Natural killer cell treated with Interleukin-12 subunit alpha and Interleukin-12 subunit beta and Interleukin-15 and Interleukin-18, amount 100 ng/mL, for 72 hours (primary cell): ENCODE data around the gene FOS. TPM values are rescaled to one million over a fixed set of nuclear protein-coding genes. Genes with fewer than 3 reads are reported as not detected.

Experiments
- ATAC-seq, 2 donors: fragments of 150-1000 bp; cut with Tn5 transposase in 1 of 2; sonication (Bioruptor Pico), chemical (Tn5 transposase) in 1 of 2; 2 replicates each; pipeline ENCODE4 v1.10.0; 2021
- DNase-seq: peaks from one replicate; pipeline ENCODE4 v3.0.0; 2022; ENCODE audit warnings: low spot score
- H3K27ac Mint-ChIP-seq, 2 donors: 1 replicate in 1 of 2; 2 replicates in 1 of 2; pipeline ENCODE4 v1.8.0; 2022; ENCODE audit warnings: mixed read lengths in 2 of 2, mild to moderate bottlenecking in 1 of 2, moderate library complexity in 1 of 2
- H3K27me3 Mint-ChIP-seq, 2 donors: 1 replicate in 1 of 2; 2 replicates in 1 of 2; pipeline ENCODE4 v1.8.0; 2022; ENCODE audit warnings: mixed read lengths in 2 of 2
- H3K36me3 Mint-ChIP-seq: one replicate; pipeline ENCODE4 v1.8.0; 2022; ENCODE audit warnings: mixed read lengths
- H3K4me1 Mint-ChIP-seq, 2 donors: 1 replicate in 1 of 2; 2 replicates in 1 of 2; pipeline ENCODE4 v1.8.0; 2022; ENCODE audit warnings: low read depth in 2 of 2, mixed read lengths in 2 of 2, mild to moderate bottlenecking in 1 of 2
- H3K4me3 Mint-ChIP-seq: one replicate; pipeline ENCODE4 v1.8.0; 2022; ENCODE audit warnings: mixed read lengths
- H3K9me3 Mint-ChIP-seq: 2 replicates; pipeline ENCODE4 v1.8.0; 2022; ENCODE audit warnings: mixed read lengths
- total RNA-seq, 2 donors: library from RNA; stranded (reverse); gene quantifications; one replicate each; pipeline ENCODE4 v1.2.3, GENCODE V29; 2022

Gene FOS
- total RNA-seq, 2 donors from 2014 or later, result 25.3 to 35.2 TPM

GRCh38 chr14:75258803-75259509 lies 19.7 kb upstream of the FOS start:
- peaks cover 0 to 3% of the 10 kb centered on the region in 2 donors for H3K27me3 Mint-ChIP-seq
- no peaks in the 10 kb centered on the region for H3K9me3 Mint-ChIP-seq
- H3K4me1 Mint-ChIP-seq, result peaks cover 19 to 23% of the 10 kb centered on the region in 2 donors
- ATAC-seq (peak; percentile 100), DNase-seq (peak; percentile 99)
- H3K4me3 Mint-ChIP-seq, result peak overlapping the region; percentile 89
- peak overlapping the region; percentile 88 to 97 for H3K27ac Mint-ChIP-seq
- H3K36me3 Mint-ChIP-seq, result no peaks in the 10 kb centered on the region

DNA sequence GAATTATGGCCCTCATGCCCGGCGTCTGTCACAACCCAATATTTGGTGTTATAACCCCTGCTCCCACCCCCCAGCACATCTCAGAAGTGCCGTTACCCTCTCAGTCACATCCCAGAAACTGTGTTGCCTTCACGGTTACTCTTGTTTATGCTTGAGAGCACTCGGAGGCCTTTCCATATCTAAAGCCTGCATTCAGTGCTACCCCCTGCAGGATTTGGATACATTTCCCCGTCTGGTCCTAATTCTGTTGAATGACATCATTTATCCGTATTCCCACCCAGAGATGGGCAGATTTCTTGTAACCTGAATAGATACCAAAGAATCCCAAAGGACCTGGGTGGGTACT lies 19.1 kb upstream of the FOS start:
- Mint-ChIP-seq H3K4me1 (peaks cover 19 to 23% of the 10 kb centered on the region in 2 donors), H3K27me3 (peaks cover 0 to 3% of the 10 kb centered on the region in 2 donors), H3K4me3 (peak overlapping the region; percentile 89), H3K27ac (peak overlapping the region; percentile 88 to 97), H3K9me3 (no peaks in the 10 kb centered on the region), H3K36me3 (no peaks in the 10 kb centered on the region)
- ATAC-seq (no peak), DNase-seq (no peak)

DNA sequence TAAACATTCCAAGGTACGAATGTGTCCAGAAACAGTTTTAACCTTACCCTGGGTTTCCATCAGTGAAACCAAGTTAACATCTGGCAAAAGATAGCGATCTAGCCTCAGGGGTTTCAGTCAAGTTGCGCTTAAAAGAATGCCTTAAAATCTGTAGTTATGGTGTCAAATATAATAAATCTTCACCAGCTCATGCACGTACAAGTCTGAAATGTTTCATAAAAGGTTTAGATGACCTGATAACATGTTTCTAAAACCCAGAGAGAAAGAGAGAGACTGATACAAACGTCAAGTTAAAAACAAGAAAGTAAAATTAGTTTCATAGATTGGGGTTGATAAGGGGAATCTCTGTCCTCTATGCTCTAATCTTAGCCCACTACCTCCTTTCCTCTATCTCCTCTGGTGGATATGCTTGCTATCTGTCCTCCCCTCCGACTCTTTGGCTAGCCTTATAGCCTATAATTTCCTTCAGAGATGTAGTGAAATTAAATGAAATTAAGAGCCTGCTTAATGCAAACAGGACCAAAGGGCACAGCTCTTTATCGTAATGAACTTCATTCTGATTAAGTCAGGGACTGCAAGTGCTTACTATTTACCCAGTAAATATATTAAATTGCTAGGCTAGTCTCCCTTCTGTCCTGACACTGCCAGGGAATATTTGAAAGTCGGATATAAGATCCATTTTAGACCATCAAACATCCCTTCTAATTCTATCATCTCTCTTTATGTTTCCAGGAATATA lies 18.4 kb upstream of the FOS start:
- peak overlapping the region; percentile 89 for H3K4me3 Mint-ChIP-seq
- no peak for ATAC-seq
- H3K27ac Mint-ChIP-seq, result peak overlapping the region; percentile 88 to 97
- no peak for DNase-seq
- H3K36me3 Mint-ChIP-seq, result no peaks in the 10 kb centered on the region
- H3K9me3 Mint-ChIP-seq, result no peaks in the 10 kb centered on the region
- peaks cover 19 to 23% of the 10 kb centered on the region in 2 donors for H3K4me1 Mint-ChIP-seq
- no peaks in the 10 kb centered on the region for H3K27me3 Mint-ChIP-seq

GRCh38 chr14:75261820-75262219 lies 16.8 kb upstream of the FOS start:
- Mint-ChIP-seq H3K9me3 (no peaks in the 10 kb centered on the region), H3K27me3 (peaks cover 0 to 2% of the 10 kb centered on the region in 2 donors)
- no peak for DNase-seq

DNA sequence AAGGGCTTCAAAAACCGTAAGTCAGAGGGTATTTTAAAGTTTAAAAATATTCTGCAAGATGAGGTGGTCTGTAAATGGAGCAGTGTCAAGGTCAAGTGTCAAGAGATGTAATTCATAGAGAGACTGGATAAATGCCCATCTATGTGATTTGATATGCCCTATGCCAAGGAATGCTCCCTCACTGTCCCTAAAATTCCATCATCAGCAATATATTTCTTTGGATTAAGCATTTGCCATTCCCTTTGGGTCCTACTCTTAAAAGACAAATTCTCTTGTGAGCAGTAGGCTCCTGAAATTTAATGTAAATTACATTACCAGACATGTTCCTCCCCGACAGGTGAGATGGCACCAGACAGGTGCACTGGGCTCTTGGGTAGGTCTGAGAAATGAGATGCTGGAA lies 16.0 kb upstream of the FOS start:
- ATAC-seq (no peak), DNase-seq (no peak)
- Mint-ChIP-seq H3K9me3 (no peaks in the 10 kb centered on the region), H3K4me1 (peaks cover 12 to 23% of the 10 kb centered on the region in 2 donors), H3K4me3 (no peak overlapping the region), H3K27me3 (peaks cover 0 to 2% of the 10 kb centered on the region in 2 donors), H3K27ac (no peak overlapping the region), H3K36me3 (no peaks in the 10 kb centered on the region)

More at GRCh38 chr14:75261820-75262219, 16.8 kb upstream of the FOS start:
- Mint-ChIP-seq H3K4me3 (no peak overlapping the region), H3K36me3 (no peaks in the 10 kb centered on the region), H3K4me1 (peaks cover 19 to 23% of the 10 kb centered on the region in 2 donors), H3K27ac (peak overlapping the region in 1 of 2 donors; percentile 26)
- no peak for ATAC-seq

DNA sequence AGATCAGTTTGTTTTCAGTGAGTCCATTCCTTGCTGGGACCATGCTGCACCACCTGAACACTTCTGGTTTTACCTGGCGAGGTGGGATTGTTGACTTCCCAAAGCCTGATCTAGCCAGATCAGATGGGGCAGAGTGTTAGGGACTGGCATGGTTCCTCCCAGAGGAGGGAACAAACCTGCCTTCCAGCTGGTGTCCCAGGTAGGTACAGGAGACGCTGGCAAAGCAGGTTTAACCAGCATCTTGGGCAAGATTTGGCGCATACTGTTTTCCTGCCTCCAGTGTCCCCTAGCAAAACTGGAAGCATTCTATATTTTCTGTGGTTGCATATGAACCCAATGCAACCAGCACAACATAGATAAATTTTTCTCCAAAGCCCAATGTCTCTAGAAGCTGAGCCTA lies 14.6 kb upstream of the FOS start:
- Mint-ChIP-seq H3K9me3 (no peaks in the 10 kb centered on the region), H3K4me3 (no peak overlapping the region), H3K27ac (no peak overlapping the region), H3K4me1 (peaks cover 7 to 15% of the 10 kb centered on the region in 2 donors), H3K27me3 (peaks cover 0 to 2% of the 10 kb centered on the region in 2 donors), H3K36me3 (no peaks in the 10 kb centered on the region)
- ATAC-seq (no peak), DNase-seq (no peak)

- H3K27me3 Mint-ChIP-seq, result peaks cover 6 to 7% of the 10 kb centered on the region in 2 donors
- no peak overlapping the region for H3K4me3 Mint-ChIP-seq
- H3K27ac Mint-ChIP-seq, result no peak overlapping the region
- H3K36me3 Mint-ChIP-seq, result no peaks in the 10 kb centered on the region
- peaks cover 3 to 5% of the 10 kb centered on the region in 2 donors for H3K4me1 Mint-ChIP-seq
- no peak for DNase-seq
- no peaks in the 10 kb centered on the region for H3K9me3 Mint-ChIP-seq
- no peak for ATAC-seq
Measured at GRCh38 chr14:75267141-75267721, 11.4 kb upstream of the FOS start.

- ATAC-seq, result no peak
- H3K4me1 Mint-ChIP-seq, result peaks cover 5 to 6% of the 10 kb centered on the region in 2 donors
- peaks cover 9% of the 10 kb centered on the region in 2 donors for H3K27me3 Mint-ChIP-seq
- H3K27ac Mint-ChIP-seq, result no peak overlapping the region
- H3K36me3 Mint-ChIP-seq, result no peaks in the 10 kb centered on the region
- DNase-seq, result no peak
- no peak overlapping the region for H3K4me3 Mint-ChIP-seq
- H3K9me3 Mint-ChIP-seq, result no peaks in the 10 kb centered on the region
Measured at GRCh38 chr14:75268633-75269550, 9.7 kb upstream of the FOS start.

- peaks cover 9 to 14% of the 10 kb centered on the region in 2 donors for H3K27me3 Mint-ChIP-seq
- DNase-seq, result no peak
- H3K27ac Mint-ChIP-seq, result no peak overlapping the region
- ATAC-seq, result no peak
- no peaks in the 10 kb centered on the region for H3K36me3 Mint-ChIP-seq
- H3K9me3 Mint-ChIP-seq, result no peaks in the 10 kb centered on the region
- peaks cover 21 to 23% of the 10 kb centered on the region in 2 donors for H3K4me1 Mint-ChIP-seq
- no peak overlapping the region for H3K4me3 Mint-ChIP-seq
Measured at GRCh38 chr14:75271514-75271913, 7.1 kb upstream of the FOS start.

GRCh38 chr14:75273272-75274049 lies 5.2 kb upstream of the FOS start:
- H3K9me3 Mint-ChIP-seq, result no peaks in the 10 kb centered on the region
- ATAC-seq (no peak), DNase-seq (no peak)
- no peaks in the 10 kb centered on the region for H3K36me3 Mint-ChIP-seq
- no peak overlapping the region for H3K27ac Mint-ChIP-seq
- peaks cover 24 to 32% of the 10 kb centered on the region in 2 donors for H3K4me1 Mint-ChIP-seq
- no peak overlapping the region for H3K4me3 Mint-ChIP-seq
- peaks cover 9 to 14% of the 10 kb centered on the region in 2 donors for H3K27me3 Mint-ChIP-seq

DNA sequence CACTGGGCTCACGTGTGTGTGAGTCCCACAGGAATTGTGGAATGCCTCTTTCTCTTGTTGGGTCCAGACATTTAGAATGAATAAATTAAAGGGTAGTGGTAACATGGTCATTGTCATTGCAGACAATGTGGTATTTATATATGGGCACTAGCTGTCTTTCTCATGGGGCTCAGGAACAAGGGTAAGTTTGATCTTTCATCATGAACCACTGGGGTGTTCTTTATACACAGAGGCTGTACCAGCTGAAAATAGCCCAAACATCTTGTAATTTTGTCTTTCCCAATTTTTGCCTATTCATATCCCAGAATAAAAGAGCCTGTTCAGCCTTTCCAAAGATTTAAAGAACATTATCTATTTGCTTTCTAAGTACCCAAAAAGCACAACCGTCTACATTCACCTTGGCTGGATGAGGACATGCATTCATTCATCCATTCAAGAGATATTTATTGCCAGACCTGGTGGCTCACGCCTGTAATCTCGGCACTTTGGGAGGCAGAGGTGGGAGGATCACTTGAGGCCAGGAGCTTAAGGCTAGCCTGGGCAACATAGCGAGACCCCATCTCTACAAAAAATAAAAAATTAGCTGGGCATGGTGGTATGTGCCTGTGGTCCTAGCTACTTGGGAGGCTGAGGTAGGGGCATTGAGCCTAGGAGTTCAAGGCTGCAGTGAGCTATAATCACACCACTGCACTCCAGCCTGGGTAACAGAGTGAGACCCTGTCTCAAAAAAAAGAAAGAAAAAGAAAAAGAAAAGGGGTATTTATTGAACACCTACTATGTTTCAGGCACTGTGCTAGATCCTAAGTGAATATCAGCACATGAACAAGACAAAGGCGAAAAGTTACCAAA lies 4.4 kb upstream of the FOS start:
- peak overlapping the region; percentile 16 to 58 for H3K27ac Mint-ChIP-seq
- DNase-seq (no peak), ATAC-seq (no peak)
- H3K4me1 Mint-ChIP-seq, result peaks cover 27 to 37% of the 10 kb centered on the region in 2 donors
- H3K9me3 Mint-ChIP-seq, result no peaks in the 10 kb centered on the region
- no peaks in the 10 kb centered on the region for H3K36me3 Mint-ChIP-seq
- peaks cover 9 to 14% of the 10 kb centered on the region in 2 donors for H3K27me3 Mint-ChIP-seq
- no peak overlapping the region for H3K4me3 Mint-ChIP-seq
